ENCODE results near the gene TPRX2.

DNA sequence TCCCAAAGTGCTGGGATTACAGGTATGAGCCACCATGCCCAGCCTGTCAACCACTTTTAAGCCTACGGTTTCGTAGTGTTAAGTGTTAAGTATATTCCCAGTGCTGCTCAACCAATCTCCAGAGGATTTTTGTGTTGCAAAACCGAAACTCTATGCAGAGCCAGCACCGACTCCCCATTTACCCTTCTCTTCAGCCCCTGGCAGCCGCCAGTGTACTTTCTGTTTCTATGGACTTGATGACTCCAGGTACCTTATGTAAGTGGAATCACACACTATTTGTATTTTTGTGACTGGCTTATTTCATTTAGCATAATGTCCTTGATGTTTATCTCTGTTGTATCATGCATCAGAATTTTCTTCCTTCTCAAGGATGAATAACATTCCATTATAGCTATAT is 26.0 kb downstream of the TPRX2 start:
- TF ChIP-seq EZH2 (IDR thresholded peaks at IDR 0.05; ENCODE audit: low read length), result no peak
- TF ChIP-seq, protein P1, sequence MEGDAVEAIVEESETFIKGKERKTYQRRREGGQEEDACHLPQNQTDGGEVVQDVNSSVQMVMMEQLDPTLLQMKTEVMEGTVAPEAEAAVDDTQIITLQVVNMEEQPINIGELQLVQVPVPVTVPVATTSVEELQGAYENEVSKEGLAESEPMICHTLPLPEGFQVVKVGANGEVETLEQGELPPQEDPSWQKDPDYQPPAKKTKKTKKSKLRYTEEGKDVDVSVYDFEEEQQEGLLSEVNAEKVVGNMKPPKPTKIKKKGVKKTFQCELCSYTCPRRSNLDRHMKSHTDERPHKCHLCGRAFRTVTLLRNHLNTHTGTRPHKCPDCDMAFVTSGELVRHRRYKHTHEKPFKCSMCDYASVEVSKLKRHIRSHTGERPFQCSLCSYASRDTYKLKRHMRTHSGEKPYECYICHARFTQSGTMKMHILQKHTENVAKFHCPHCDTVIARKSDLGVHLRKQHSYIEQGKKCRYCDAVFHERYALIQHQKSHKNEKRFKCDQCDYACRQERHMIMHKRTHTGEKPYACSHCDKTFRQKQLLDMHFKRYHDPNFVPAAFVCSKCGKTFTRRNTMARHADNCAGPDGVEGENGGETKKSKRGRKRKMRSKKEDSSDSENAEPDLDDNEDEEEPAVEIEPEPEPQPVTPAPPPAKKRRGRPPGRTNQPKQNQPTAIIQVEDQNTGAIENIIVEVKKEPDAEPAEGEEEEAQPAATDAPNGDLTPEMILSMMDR (optimal IDR thresholded peaks at IDR 0.05 in 1 of 3, IDR thresholded peaks at IDR 0.05 in 1 of 3, conservative IDR thresholded peaks at IDR 0.05 in 1 of 3; ENCODE audit: extremely low read depth in 1 of 3, insufficient read depth in 2 of 3, low read length in 3 of 3), result no peak
